ENCODE results near the gene FA2H. TPM values are rescaled to one million over a fixed set of nuclear protein-coding genes. Genes with fewer than 3 reads are reported as not detected.

FA2H gene
- total and polyA plus RNA-seq, 2 of the 13 experiments (the other 11 are each of a cell fraction or from before 2014, with no cell fraction given) = 0.20 TPM; not detected in 1

DNA sequence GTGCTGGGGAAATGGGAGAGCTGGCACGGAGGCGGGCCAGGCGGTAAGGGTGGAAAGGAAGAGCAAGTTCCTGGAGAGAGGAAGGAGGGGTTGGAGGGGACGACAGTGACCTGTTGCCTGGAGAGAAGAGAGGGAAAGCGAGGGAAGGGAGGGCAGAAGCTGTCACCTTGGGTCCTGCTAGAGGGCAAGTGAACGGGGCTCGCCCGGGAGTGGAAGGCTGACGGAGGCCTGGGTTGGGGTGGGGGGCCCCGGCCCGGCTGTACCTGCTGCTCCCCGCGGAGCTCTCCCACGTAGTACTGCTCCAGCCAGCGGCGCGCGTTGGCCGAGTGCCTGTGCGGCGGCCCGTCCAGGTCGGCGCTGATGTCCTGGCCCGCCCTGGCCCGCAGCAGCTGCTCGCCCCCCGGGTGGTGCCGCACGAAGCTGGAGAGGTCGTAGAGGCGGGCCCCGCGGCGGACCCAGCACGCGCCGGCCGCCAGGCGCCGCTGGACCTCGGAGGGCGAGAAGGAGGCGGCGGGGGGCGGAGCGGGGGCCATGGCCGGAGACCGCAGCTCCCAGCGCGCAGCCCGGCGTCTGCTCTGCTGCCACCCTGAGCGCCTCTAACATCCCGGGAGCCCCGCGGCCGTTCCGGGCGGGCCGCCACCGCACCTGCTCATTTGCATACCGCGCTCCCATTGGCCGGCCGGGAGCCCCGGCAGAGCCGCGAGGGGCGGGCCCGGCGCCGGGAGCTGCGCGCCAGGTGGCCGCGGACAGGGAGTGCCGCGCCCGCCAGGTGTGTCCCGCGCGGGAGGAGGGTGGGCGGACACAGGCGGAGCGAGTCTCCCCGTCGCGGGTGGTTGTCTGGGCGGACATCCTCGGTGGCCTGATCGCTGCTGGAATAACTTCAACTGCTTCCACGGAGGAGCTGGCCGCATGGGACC, at the start of gene FA2H (continued):
- TF ChIP-seq ZNF569 (CRISPR knock-in tag; IDR thresholded peaks at IDR 0.05; ENCODE audit: borderline replicate concordance) (no peak), ATF7-NPFF (CRISPR knock-in tag; IDR thresholded peaks at IDR 0.05; ENCODE audit: low read depth) (peak; percentile 45; the same call in 1 of the 2 replicates), ZNF607 (CRISPR knock-in tag; IDR thresholded peaks at IDR 0.05; ENCODE audit: borderline replicate concordance) (no peak), NFYC (CRISPR knock-in tag; IDR thresholded peaks at IDR 0.05) (peak; percentile 42; the same call in 1 of the 2 replicates), NFKBIZ (CRISPR knock-in tag; IDR thresholded peaks at IDR 0.05) (no peak), KLF13 (CRISPR knock-in tag; IDR thresholded peaks at IDR 0.05) (0 out of 2 replicates have a peak, but pooled peaks have one; percentile 34), ETV5 (CRISPR knock-in tag; IDR thresholded peaks at IDR 0.05; ENCODE audit: borderline replicate concordance) (peak; percentile 33; the same call in 1 of the 2 replicates), ZFP1 (CRISPR knock-in tag; IDR thresholded peaks at IDR 0.05) (no peak), BCL6 (CRISPR knock-in tag; IDR thresholded peaks at IDR 0.05) (0 out of 2 replicates have a peak, but pooled peaks have one; percentile 33), ZNF749 (CRISPR knock-in tag; IDR thresholded peaks at IDR 0.05; ENCODE audit: borderline replicate concordance) (no peak)
- TF ChIP-seq, protein P1, sequence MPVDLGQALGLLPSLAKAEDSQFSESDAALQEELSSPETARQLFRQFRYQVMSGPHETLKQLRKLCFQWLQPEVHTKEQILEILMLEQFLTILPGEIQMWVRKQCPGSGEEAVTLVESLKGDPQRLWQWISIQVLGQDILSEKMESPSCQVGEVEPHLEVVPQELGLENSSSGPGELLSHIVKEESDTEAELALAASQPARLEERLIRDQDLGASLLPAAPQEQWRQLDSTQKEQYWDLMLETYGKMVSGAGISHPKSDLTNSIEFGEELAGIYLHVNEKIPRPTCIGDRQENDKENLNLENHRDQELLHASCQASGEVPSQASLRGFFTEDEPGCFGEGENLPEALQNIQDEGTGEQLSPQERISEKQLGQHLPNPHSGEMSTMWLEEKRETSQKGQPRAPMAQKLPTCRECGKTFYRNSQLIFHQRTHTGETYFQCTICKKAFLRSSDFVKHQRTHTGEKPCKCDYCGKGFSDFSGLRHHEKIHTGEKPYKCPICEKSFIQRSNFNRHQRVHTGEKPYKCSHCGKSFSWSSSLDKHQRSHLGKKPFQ (CRISPR knock-in tag; IDR thresholded peaks at IDR 0.05; ENCODE audit: insufficient replicate concordance) = no peak
- TF ChIP-seq, protein P2, sequence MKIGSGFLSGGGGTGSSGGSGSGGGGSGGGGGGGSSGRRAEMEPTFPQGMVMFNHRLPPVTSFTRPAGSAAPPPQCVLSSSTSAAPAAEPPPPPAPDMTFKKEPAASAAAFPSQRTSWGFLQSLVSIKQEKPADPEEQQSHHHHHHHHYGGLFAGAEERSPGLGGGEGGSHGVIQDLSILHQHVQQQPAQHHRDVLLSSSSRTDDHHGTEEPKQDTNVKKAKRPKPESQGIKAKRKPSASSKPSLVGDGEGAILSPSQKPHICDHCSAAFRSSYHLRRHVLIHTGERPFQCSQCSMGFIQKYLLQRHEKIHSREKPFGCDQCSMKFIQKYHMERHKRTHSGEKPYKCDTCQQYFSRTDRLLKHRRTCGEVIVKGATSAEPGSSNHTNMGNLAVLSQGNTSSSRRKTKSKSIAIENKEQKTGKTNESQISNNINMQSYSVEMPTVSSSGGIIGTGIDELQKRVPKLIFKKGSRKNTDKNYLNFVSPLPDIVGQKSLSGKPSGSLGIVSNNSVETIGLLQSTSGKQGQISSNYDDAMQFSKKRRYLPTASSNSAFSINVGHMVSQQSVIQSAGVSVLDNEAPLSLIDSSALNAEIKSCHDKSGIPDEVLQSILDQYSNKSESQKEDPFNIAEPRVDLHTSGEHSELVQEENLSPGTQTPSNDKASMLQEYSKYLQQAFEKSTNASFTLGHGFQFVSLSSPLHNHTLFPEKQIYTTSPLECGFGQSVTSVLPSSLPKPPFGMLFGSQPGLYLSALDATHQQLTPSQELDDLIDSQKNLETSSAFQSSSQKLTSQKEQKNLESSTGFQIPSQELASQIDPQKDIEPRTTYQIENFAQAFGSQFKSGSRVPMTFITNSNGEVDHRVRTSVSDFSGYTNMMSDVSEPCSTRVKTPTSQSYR (CRISPR knock-in tag; IDR thresholded peaks at IDR 0.05; ENCODE audit: borderline replicate concordance) = 0 out of 2 replicates have a peak, but pooled peaks have one; percentile 9
- TF ChIP-seq, protein P3, sequence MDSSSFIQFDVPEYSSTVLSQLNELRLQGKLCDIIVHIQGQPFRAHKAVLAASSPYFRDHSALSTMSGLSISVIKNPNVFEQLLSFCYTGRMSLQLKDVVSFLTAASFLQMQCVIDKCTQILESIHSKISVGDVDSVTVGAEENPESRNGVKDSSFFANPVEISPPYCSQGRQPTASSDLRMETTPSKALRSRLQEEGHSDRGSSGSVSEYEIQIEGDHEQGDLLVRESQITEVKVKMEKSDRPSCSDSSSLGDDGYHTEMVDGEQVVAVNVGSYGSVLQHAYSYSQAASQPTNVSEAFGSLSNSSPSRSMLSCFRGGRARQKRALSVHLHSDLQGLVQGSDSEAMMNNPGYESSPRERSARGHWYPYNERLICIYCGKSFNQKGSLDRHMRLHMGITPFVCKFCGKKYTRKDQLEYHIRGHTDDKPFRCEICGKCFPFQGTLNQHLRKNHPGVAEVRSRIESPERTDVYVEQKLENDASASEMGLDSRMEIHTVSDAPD (CRISPR knock-in tag; IDR thresholded peaks at IDR 0.05) = no peak
- TF ChIP-seq, protein P4, sequence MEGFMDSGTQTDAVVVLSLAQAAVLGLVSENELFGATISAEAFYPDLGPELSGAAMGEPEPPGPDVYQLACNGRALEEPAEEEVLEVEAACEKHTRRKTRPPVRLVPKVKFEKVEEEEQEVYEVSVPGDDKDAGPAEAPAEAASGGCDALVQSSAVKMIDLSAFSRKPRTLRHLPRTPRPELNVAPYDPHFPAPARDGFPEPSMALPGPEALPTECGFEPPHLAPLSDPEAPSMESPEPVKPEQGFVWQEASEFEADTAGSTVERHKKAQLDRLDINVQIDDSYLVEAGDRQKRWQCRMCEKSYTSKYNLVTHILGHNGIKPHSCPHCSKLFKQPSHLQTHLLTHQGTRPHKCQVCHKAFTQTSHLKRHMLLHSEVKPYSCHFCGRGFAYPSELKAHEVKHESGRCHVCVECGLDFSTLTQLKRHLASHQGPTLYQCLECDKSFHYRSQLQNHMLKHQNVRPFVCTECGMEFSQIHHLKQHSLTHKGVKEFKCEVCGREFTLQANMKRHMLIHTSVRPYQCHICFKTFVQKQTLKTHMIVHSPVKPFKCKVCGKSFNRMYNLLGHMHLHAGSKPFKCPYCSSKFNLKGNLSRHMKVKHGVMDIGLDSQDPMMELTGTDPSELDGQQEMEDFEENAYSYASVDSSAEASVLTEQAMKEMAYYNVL (CRISPR knock-in tag; IDR thresholded peaks at IDR 0.05; ENCODE audit: borderline replicate concordance) = peak; percentile 20; the same call in 1 of the 2 replicates
- TF ChIP-seq, protein P5, sequence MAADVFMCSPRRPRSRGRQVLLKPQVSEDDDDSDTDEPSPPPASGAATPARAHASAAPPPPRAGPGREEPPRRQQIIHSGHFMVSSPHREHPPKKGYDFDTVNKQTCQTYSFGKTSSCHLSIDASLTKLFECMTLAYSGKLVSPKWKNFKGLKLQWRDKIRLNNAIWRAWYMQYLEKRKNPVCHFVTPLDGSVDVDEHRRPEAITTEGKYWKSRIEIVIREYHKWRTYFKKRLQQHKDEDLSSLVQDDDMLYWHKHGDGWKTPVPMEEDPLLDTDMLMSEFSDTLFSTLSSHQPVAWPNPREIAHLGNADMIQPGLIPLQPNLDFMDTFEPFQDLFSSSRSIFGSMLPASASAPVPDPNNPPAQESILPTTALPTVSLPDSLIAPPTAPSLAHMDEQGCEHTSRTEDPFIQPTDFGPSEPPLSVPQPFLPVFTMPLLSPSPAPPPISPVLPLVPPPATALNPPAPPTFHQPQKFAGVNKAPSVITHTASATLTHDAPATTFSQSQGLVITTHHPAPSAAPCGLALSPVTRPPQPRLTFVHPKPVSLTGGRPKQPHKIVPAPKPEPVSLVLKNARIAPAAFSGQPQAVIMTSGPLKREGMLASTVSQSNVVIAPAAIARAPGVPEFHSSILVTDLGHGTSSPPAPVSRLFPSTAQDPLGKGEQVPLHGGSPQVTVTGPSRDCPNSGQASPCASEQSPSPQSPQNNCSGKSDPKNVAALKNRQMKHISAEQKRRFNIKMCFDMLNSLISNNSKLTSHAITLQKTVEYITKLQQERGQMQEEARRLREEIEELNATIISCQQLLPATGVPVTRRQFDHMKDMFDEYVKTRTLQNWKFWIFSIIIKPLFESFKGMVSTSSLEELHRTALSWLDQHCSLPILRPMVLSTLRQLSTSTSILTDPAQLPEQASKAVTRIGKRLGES (CRISPR knock-in tag; IDR thresholded peaks at IDR 0.05; ENCODE audit: borderline replicate concordance) = 0 out of 2 replicates have a peak, but pooled peaks have one; percentile 19
